OCI-LY7 (cell line): Measurements from ENCODE around the gene PLA2G4D. TPM values are rescaled to one million over a fixed set of nuclear protein-coding genes. Genes with fewer than 3 reads are reported as not detected.

Source experiments
- BruUV-seq: library from RNA; stranded (reverse); fragments of 400-500 nt; replicated peaks from 2 replicates; lab custom pipeline; 2021; lab: Mats Ljungman, UMichigan
- CTCF ChIA-PET: fragments of 300-600 bp; sonication (Branson Sonifier 250); formaldehyde crosslinking; loops from one replicate; lab custom pipeline; 2022; ENCODE audit warnings: antibody characterized with exemption; ENCODE audit not compliant: unreplicated experiment; lab: Charles Lee
- POLR2A ChIA-PET: fragments of 300-600 bp; sonication (Branson Sonifier 250); formaldehyde crosslinking; loops from one replicate; lab custom pipeline; 2022; ENCODE audit warnings: antibody characterized with exemption; lab: Charles Lee
- DNase-seq: peaks from one replicate; pipeline ENCODE4 v3.0.0-alpha.2; 2015; ENCODE audit warnings: low spot score
- H2AFZ ChIP-seq: fragments of 200-600 bp; sonication (generic), shearing (Covaris generic); 2 replicates; pipeline ENCODE4 v1.6.1; 2014; ENCODE audit warnings: mild to moderate bottlenecking, antibody characterized with exemption, low read length, moderate library complexity
- H3K27ac ChIP-seq: fragments of 200-600 bp; sonication (generic); 2 replicates; pipeline ENCODE4 v1.5.1; 2014; ENCODE audit warnings: mixed run types, low read depth, mild to moderate bottlenecking, moderate library complexity, low read length, inconsistent platforms; ENCODE audit not compliant: poor library complexity, severe bottlenecking
- H3K36me3 ChIP-seq: fragments of 200-600 bp; sonication (generic); 2 replicates; pipeline ENCODE4 v1.6.1; 2014; ENCODE audit warnings: mild to moderate bottlenecking, antibody characterized with exemption, low read length, moderate library complexity, mixed read lengths; ENCODE audit not compliant: insufficient read depth
- H3K4me1 ChIP-seq: fragments of 200-600 bp; sonication (generic); 2 replicates; pipeline ENCODE4 v1.5.1; 2014; ENCODE audit warnings: mild to moderate bottlenecking, low read length; ENCODE audit not compliant: insufficient read depth, poor library complexity, severe bottlenecking
- H3K4me2 ChIP-seq: fragments of 200-600 bp; sonication (generic); 2 replicates; pipeline ENCODE4 v1.6.1; 2014; ENCODE audit warnings: mild to moderate bottlenecking, low read length
- H3K4me3 ChIP-seq: fragments of 200-600 bp; sonication (generic); 2 replicates; pipeline ENCODE4 v1.5.1; 2014; ENCODE audit warnings: mild to moderate bottlenecking, low read depth, low read length; ENCODE audit not compliant: poor library complexity, severe bottlenecking
- H3K79me2 ChIP-seq: fragments of 200-600 bp; sonication (generic); 2 replicates; pipeline ENCODE4 v1.6.1; 2016; ENCODE audit warnings: low read depth, mild to moderate bottlenecking, low read length, moderate library complexity, mixed read lengths; ENCODE audit not compliant: insufficient read depth
- H3K9me2 ChIP-seq: fragments of 200-600 bp; sonication (generic); 2 replicates; pipeline ENCODE4 v1.6.1; 2016; ENCODE audit warnings: mild to moderate bottlenecking, low read length, mixed read lengths; ENCODE audit not compliant: insufficient read depth
- H3K9me3 ChIP-seq: fragments of 200-600 bp; sonication (generic); 2 replicates; pipeline ENCODE4 v1.6.1; 2014; ENCODE audit warnings: mild to moderate bottlenecking, mixed run types, low read length, mixed read lengths
- H4K20me1 ChIP-seq: fragments of 200-600 bp; sonication (generic); 2 replicates; pipeline ENCODE4 v1.6.1; 2014; ENCODE audit warnings: mild to moderate bottlenecking, antibody characterized with exemption, low read length, moderate library complexity, mixed read lengths; ENCODE audit not compliant: insufficient read depth
- CTCF ChIP-seq: fragments of 200-600 bp; sonication (generic); conservative IDR thresholded peaks from 2 replicates; pipeline ENCODE4 v1.5.1; 2014; ENCODE audit warnings: mild to moderate bottlenecking, antibody characterized with exemption, low read length, moderate library complexity, mixed read lengths
- EZH2phosphoT487 ChIP-seq: fragments of 200-600 bp; sonication (generic); IDR thresholded peaks from 2 replicates; pipeline ENCODE4 v1.6.1; 2018; ENCODE audit warnings: low read depth, borderline replicate concordance, mild to moderate bottlenecking, mixed run types, antibody characterized with exemption, low read length, moderate library complexity, mixed read lengths
- intact Hi-C: fragments of 100-400 bp; cut with micrococcal nuclease; formaldehyde crosslinking; loops from one replicate; pipeline ENCODE4 v1.10.0; 2022; ENCODE audit not compliant: unreplicated experiment
- total RNA-seq, 2 experiments: library from RNA; depleted of rRNA in 1 of 2; stranded (reverse); fragments of >200 nt in 1 of 2; shearing (Covaris generic) in 1 of 2; gene quantifications; 2 replicates each; pipeline ENCODE4 v1.2.3, GENCODE V29; 2014 to 2022

The PLA2G4D gene
- total RNA-seq, 2 experiments from 2014 or later, result not detected

GRCh38 chr15:42032376-42033213 lies 61.8 kb downstream of the PLA2G4D start:
- TF ChIP-seq EZH2phosphoT487 (no peak), CTCF (no peak)
- no TSS peak for BruUV-seq

GRCh38 chr15:42031198-42031915 lies 63.0 kb downstream of the PLA2G4D start:
- no peaks in the 10 kb centered on the region for H3K9me2 ChIP-seq
- H3K9me3 ChIP-seq, result peaks cover 6% of the 10 kb centered on the region; the same call in 1 of the 2 replicates
- H3K4me3 ChIP-seq, result no peak overlapping the region
- H2AFZ ChIP-seq, result no peak overlapping the region
- no peak for TF ChIP-seq EZH2phosphoT487
- no peak for TF ChIP-seq CTCF
- ChIA-PET POLR2A (no interaction called here), CTCF (no interaction called here)
- peaks cover 28% of the 10 kb centered on the region for H3K4me1 ChIP-seq
- H3K36me3 ChIP-seq, result no peaks in the 10 kb centered on the region
- no peaks in the 10 kb centered on the region for H4K20me1 ChIP-seq
- intact Hi-C loops, result no loop called here
- DNase-seq, result no peak
- H3K27ac ChIP-seq, result no peak overlapping the region
- BruUV-seq, result no TSS peak
- H3K79me2 ChIP-seq, result no peaks in the 10 kb centered on the region
- H3K4me2 ChIP-seq, result no peak overlapping the region

More at GRCh38 chr15:42032376-42033213, 61.8 kb downstream of the PLA2G4D start:
- Histone ChIP-seq H4K20me1 (no peaks in the 10 kb centered on the region), H3K4me3 (no peak overlapping the region), H3K79me2 (no peaks in the 10 kb centered on the region), H3K9me2 (no peaks in the 10 kb centered on the region), H2AFZ (no peak overlapping the region), H3K4me1 (peaks cover 28% of the 10 kb centered on the region), H3K9me3 (peaks cover 6% of the 10 kb centered on the region; the same call in 1 of the 2 replicates), H3K4me2 (no peak overlapping the region), H3K36me3 (no peaks in the 10 kb centered on the region), H3K27ac (no peak overlapping the region)
- intact Hi-C loops, result no loop called here
- CTCF ChIA-PET, result no interaction called here
- POLR2A ChIA-PET, result no interaction called here
- no peak for DNase-seq
